ENCODE results near the gene IFNG-AS1.

IFNG-AS1 gene

GRCh38 chr12:67996347-67996746 is 7.1 kb downstream of the IFNG-AS1 start:
- DNase-seq, result no peak

- DNase-seq, result no peak
Observed at GRCh38 chr12:67998379-67998778, 9.1 kb downstream of the IFNG-AS1 start.

- no peak for DNase-seq
Observed at GRCh38 chr12:67999244-67999643, 10.0 kb downstream of the IFNG-AS1 start.

GRCh38 chr12:68001486-68002466 is 12.5 kb downstream of the IFNG-AS1 start:
- DNase-seq, result peak; percentile 49

- no peak for DNase-seq
Observed at GRCh38 chr12:68003777-68004176, 14.5 kb downstream of the IFNG-AS1 start.

- DNase-seq, result no peak
Observed at GRCh38 chr12:68007033-68007432, 17.8 kb downstream of the IFNG-AS1 start.

GRCh38 chr12:68007466-68007865 is 18.2 kb downstream of the IFNG-AS1 start:
- no peak for DNase-seq

GRCh38 chr12:68011206-68011881 is 22.1 kb downstream of the IFNG-AS1 start:
- DNase-seq, result no peak

- DNase-seq, result no peak
Observed at GRCh38 chr12:68011882-68012207, 22.6 kb downstream of the IFNG-AS1 start.

GRCh38 chr12:68012712-68013111 is 23.5 kb downstream of the IFNG-AS1 start:
- no peak for DNase-seq

- DNase-seq, result no peak
Observed at GRCh38 chr12:68013181-68013580, 23.9 kb downstream of the IFNG-AS1 start.

- no peak for DNase-seq
Observed at GRCh38 chr12:68016136-68016535, 26.9 kb downstream of the IFNG-AS1 start.

- no peak for DNase-seq
Observed at GRCh38 chr12:68018315-68018714, 29.1 kb downstream of the IFNG-AS1 start.

GRCh38 chr12:68020049-68020448 is 30.8 kb downstream of the IFNG-AS1 start:
- no peak for DNase-seq

- no peak for DNase-seq
Observed at GRCh38 chr12:68020699-68021098, 31.5 kb downstream of the IFNG-AS1 start.

GRCh38 chr12:68028647-68029046 is 39.4 kb downstream of the IFNG-AS1 start:
- DNase-seq, result no peak

GRCh38 chr12:68030248-68030647 is 41.0 kb downstream of the IFNG-AS1 start:
- no peak for DNase-seq

GRCh38 chr12:68031174-68031573 is 41.9 kb downstream of the IFNG-AS1 start:
- no peak for DNase-seq

- DNase-seq, result no peak
Observed at GRCh38 chr12:68031881-68032739, 42.9 kb downstream of the IFNG-AS1 start.

- DNase-seq, result no peak
Observed at GRCh38 chr12:68034567-68034966, 45.3 kb downstream of the IFNG-AS1 start.

- no peak for DNase-seq
Observed at GRCh38 chr12:68036642-68037041, 47.4 kb downstream of the IFNG-AS1 start.

GRCh38 chr12:68037616-68038255 is 48.5 kb downstream of the IFNG-AS1 start:
- no peak for DNase-seq

- no peak for DNase-seq
Observed at GRCh38 chr12:68038650-68039049, 49.4 kb downstream of the IFNG-AS1 start.

All from NCI-H82 (cell line).